ENCODE results near the gene SDHC. TPM values are rescaled to one million over a fixed set of nuclear protein-coding genes. Genes with fewer than 3 reads are reported as not detected.

Gene SDHC
- total and polyA plus RNA-seq, 2 of the 8 experiments (the other 6 are each of a cell fraction or from before 2014, with no cell fraction given): 224 to 305 TPM

- no peak for DNase-seq (ENCODE audit: low read depth in 1 of 2, low spot score in 2 of 2)
- CTCF ChIA-PET (ENCODE audit: partially characterized antibody): interaction anchor here (1.0 to 1.7 kb wide), 2 partner anchors 39 to 132 kb away, joined by 4 read pairs; no protein-coding TSS in a partner anchor
- FAIRE-seq: no peak
- TF ChIP-seq POLR2A (IDR thresholded peaks at IDR 0.05; ENCODE audit: control extremely low read depth in 1 of 2, low read depth in 2 of 2, low read length in 2 of 2): no peak
- TF ChIP-seq EGR1 (IDR thresholded peaks at IDR 0.05; ENCODE audit: borderline replicate concordance, low read depth, low read length): no peak
- no peak for TF ChIP-seq ZNF274 (IDR thresholded peaks at IDR 0.05; ENCODE audit: borderline replicate concordance, extremely low read depth, low read length)
- TF ChIP-seq USF2 (IDR thresholded peaks at IDR 0.05; ENCODE audit: low read length): no peak
- TF ChIP-seq ASH2L (IDR thresholded peaks at IDR 0.05; ENCODE audit: low read length): no peak
- no peak for TF ChIP-seq FOSL1 (IDR thresholded peaks at IDR 0.05; ENCODE audit: insufficient read depth, low read depth, low read length)
- no peak for TF ChIP-seq MAX (IDR thresholded peaks at IDR 0.05)
- no peak for TF ChIP-seq EP300 (IDR thresholded peaks at IDR 0.05; ENCODE audit: borderline replicate concordance in 1 of 2, low read depth in 2 of 2, low read length in 2 of 2)
- no peak for TF ChIP-seq NRF1 (IDR thresholded peaks at IDR 0.05; ENCODE audit: low read depth, low read length)
- TF ChIP-seq GTF2F1 (IDR thresholded peaks at IDR 0.05; ENCODE audit: borderline replicate concordance, low read depth, low read length): no peak
- TF ChIP-seq BACH1 (IDR thresholded peaks at IDR 0.05; ENCODE audit: low read length): no peak
- TF ChIP-seq SP4 (IDR thresholded peaks at IDR 0.05; ENCODE audit: low read length): no peak
- TF ChIP-seq HDAC6 (IDR thresholded peaks at IDR 0.05; ENCODE audit: low read depth, low read length): no peak
- TF ChIP-seq KDM1A (IDR thresholded peaks at IDR 0.05; ENCODE audit: borderline replicate concordance, low read length): no peak
These were observed 28.6 kb downstream of the SDHC start for GRCh38 chr1:161342821-161343220.

More at GRCh38 chr1:161342821-161343220, 28.6 kb downstream of the SDHC start:
- Histone ChIP-seq H3K27ac (ENCODE audit: low read depth, low read length) (no peak overlapping the region), H2BK5ac (ENCODE audit: low read depth, low read length) (no peak overlapping the region), H3K9me3 (ENCODE audit: insufficient read depth in 2 of 2, low read depth in 1 of 2, low read length in 1 of 2) (no peaks in the 10 kb centered on the region), H3K23ac (ENCODE audit: insufficient read length) (no peak overlapping the region), H4K91ac (replicated peaks; ENCODE audit: insufficient read length, low read length) (no peak overlapping the region), H3K14ac (ENCODE audit: insufficient read length) (no peak overlapping the region), H3K27me3 (replicated peaks in 1 of 4; ENCODE audit: control insufficient read depth in 3 of 4, extremely low read depth in 1 of 4, insufficient read depth in 3 of 4, low read length in 3 of 4) (no peaks in the 10 kb centered on the region), H2BK15ac (ENCODE audit: low read length) (no peak overlapping the region), H3K23me2 (ENCODE audit: low read depth, low read length) (no peaks in the 10 kb centered on the region), H4K5ac (ENCODE audit: insufficient read length, low read depth, low read length) (no peak overlapping the region), H2BK120ac (replicated peaks; ENCODE audit: low read depth, low read length) (no peak overlapping the region), H2AFZ (ENCODE audit: low read length) (no peak overlapping the region), H3K18ac (ENCODE audit: extremely low read depth, low read length) (no peak overlapping the region), H4K20me1 (replicated peaks in 1 of 2; ENCODE audit: control insufficient read depth in 1 of 2, insufficient read depth in 2 of 2, low read length in 2 of 2) (peaks cover 0 to 2% of the 10 kb centered on the region in 2 experiments), H2BK20ac (ENCODE audit: low read length) (no peak overlapping the region), H4K8ac (ENCODE audit: extremely low read depth, insufficient read depth, low read length) (no peak overlapping the region), H3K79me1 (ENCODE audit: low read depth, low read length) (no peaks in the 10 kb centered on the region), H3K9ac (replicated peaks in 1 of 4; ENCODE audit: extremely low read depth in 1 of 4, low read depth in 3 of 4, low read length in 3 of 4) (no peak overlapping the region), H3K4me2 (ENCODE audit: insufficient read depth in 1 of 2, low read depth in 2 of 2, low read length in 2 of 2) (no peak overlapping the region), H3K79me2 (ENCODE audit: control insufficient read depth in 1 of 2, insufficient read depth in 2 of 2, low read length in 2 of 2) (no peaks in the 10 kb centered on the region), H3K4me1 (replicated peaks in 1 of 4; ENCODE audit: control insufficient read depth in 3 of 4, insufficient read depth in 4 of 4, low read length in 3 of 4) (no peaks in the 10 kb centered on the region), H3K4me3 (ENCODE audit: extremely low read depth in 1 of 4, insufficient read depth in 2 of 4, low read depth in 3 of 4, low read length in 4 of 4) (no peak overlapping the region), H2AK5ac (ENCODE audit: low read depth, low read length) (no peak overlapping the region), H3K36me3 (ENCODE audit: control insufficient read depth in 2 of 4, insufficient read depth in 4 of 4, low read length in 3 of 4) (peaks cover 6 to 34% (median 18%) of the 10 kb centered on the region in 4 experiments; a peak in 7 of 8 replicates), H2BK12ac (ENCODE audit: low read depth, low read length) (no peak overlapping the region), H3K56ac (replicated peaks; ENCODE audit: insufficient read length, low read depth, low read length) (no peak overlapping the region), H3K4ac (replicated peaks; ENCODE audit: insufficient read length, low read depth, low read length) (no peak overlapping the region)
- POLR2A ChIA-PET (ENCODE audit: partially characterized antibody): interaction anchor here (0.7 to 0.8 kb wide), 2 partner anchors 15 to 29 kb away, joined by 3 to 4 read pairs; partner anchors contain the start of gene SDHC
- 99% methylated on average over 5 of the region's 5 CpGs; no CpG with 5 or more reads in 1 of the 2 experiments for WGBS, 2 experiments (ENCODE audit: extremely low coverage in 1 of 2, insufficient coverage in 1 of 2, insufficient read length in 1 of 2, insufficient replicate concordance in 2 of 2, low coverage in 1 of 2, low lambda C conversion rate in 2 of 2, missing lambda C conversion rate in 1 of 2)

Measured in H1 (cell line).